ENCODE measurements around the gene LRPPRC.

Gene LRPPRC

GRCh38 chr2:43946685-43947084 lies 49.1 kb downstream of the LRPPRC start:
- H3K4me3 ChIP-seq (ENCODE audit: low read length), result no peak overlapping the region
- no peak for TF ChIP-seq CTCF (IDR thresholded peaks at IDR 0.05; ENCODE audit: insufficient read depth, low read depth, low read length, missing control alignments)
- no peak for DNase-seq (ENCODE audit: low read depth)

- no peak for TF ChIP-seq CTCF (IDR thresholded peaks at IDR 0.05; ENCODE audit: insufficient read depth, low read depth, low read length, missing control alignments)
- DNase-seq (ENCODE audit: low read depth), result no peak
- H3K4me3 ChIP-seq (ENCODE audit: low read length), result no peak overlapping the region
Observed at GRCh38 chr2:43945439-43945838, 50.4 kb downstream of the LRPPRC start.

GRCh38 chr2:43944915-43945314 lies 50.9 kb downstream of the LRPPRC start:
- no peak overlapping the region for H3K4me3 ChIP-seq (ENCODE audit: low read length)
- DNase-seq (ENCODE audit: low read depth), result no peak
- no peak for TF ChIP-seq CTCF (IDR thresholded peaks at IDR 0.05; ENCODE audit: insufficient read depth, low read depth, low read length, missing control alignments)

GRCh38 chr2:43943809-43944452 lies 51.9 kb downstream of the LRPPRC start:
- no peak overlapping the region for H3K4me3 ChIP-seq (ENCODE audit: low read length)
- no peak for DNase-seq (ENCODE audit: low read depth)
- TF ChIP-seq CTCF (IDR thresholded peaks at IDR 0.05; ENCODE audit: insufficient read depth, low read depth, low read length, missing control alignments), result no peak

- H3K4me3 ChIP-seq (ENCODE audit: low read length), result no peak overlapping the region
- TF ChIP-seq CTCF (IDR thresholded peaks at IDR 0.05; ENCODE audit: insufficient read depth, low read depth, low read length, missing control alignments), result no peak
- no peak for DNase-seq (ENCODE audit: low read depth)
Observed at GRCh38 chr2:43943323-43943722, 52.5 kb downstream of the LRPPRC start.

GRCh38 chr2:43942881-43943280 lies 52.9 kb downstream of the LRPPRC start:
- no peak for DNase-seq (ENCODE audit: low read depth)
- TF ChIP-seq CTCF (IDR thresholded peaks at IDR 0.05; ENCODE audit: insufficient read depth, low read depth, low read length, missing control alignments), result no peak

GRCh38 chr2:43941966-43942365 lies 53.8 kb downstream of the LRPPRC start:
- no peak for DNase-seq (ENCODE audit: low read depth)
- no peak for TF ChIP-seq CTCF (IDR thresholded peaks at IDR 0.05; ENCODE audit: insufficient read depth, low read depth, low read length, missing control alignments)
- H3K4me3 ChIP-seq (ENCODE audit: low read length), result no peak overlapping the region

More at GRCh38 chr2:43942881-43943280, 52.9 kb downstream of the LRPPRC start:
- H3K4me3 ChIP-seq (ENCODE audit: low read length), result no peak overlapping the region
